C4-2B (cell line): ENCODE measurements around the gene GUCY2F.

ENCODE experiments used
- ZFX ChIP-seq: fragments of 450-650 bp; IDR thresholded peaks from 2 replicates; pipeline ENCODE4 v1.6.1; 2017
- TF ChIP-seq, protein P1 (sequence below): fragments of 450-650 bp; conservative IDR thresholded peaks from 2 replicates; pipeline ENCODE4 v1.5.1; 2017; ENCODE audit warnings: mild to moderate bottlenecking

- TF ChIP-seq, protein P1, sequence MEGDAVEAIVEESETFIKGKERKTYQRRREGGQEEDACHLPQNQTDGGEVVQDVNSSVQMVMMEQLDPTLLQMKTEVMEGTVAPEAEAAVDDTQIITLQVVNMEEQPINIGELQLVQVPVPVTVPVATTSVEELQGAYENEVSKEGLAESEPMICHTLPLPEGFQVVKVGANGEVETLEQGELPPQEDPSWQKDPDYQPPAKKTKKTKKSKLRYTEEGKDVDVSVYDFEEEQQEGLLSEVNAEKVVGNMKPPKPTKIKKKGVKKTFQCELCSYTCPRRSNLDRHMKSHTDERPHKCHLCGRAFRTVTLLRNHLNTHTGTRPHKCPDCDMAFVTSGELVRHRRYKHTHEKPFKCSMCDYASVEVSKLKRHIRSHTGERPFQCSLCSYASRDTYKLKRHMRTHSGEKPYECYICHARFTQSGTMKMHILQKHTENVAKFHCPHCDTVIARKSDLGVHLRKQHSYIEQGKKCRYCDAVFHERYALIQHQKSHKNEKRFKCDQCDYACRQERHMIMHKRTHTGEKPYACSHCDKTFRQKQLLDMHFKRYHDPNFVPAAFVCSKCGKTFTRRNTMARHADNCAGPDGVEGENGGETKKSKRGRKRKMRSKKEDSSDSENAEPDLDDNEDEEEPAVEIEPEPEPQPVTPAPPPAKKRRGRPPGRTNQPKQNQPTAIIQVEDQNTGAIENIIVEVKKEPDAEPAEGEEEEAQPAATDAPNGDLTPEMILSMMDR, result no peak
- TF ChIP-seq ZFX, result no peak
These were observed 135.4 kb downstream of the GUCY2F start for GRCh38 chrX:109346491-109346890.
